T follicular helper cell (primary cell): ENCODE data around the gene ADO.

ENCODE experiments used
- DNase-seq: peaks from one replicate; pipeline ENCODE4 v3.0.0-alpha.2; 2020; ENCODE audit warnings: low read depth

Gene ADO

GRCh38 chr10:62817766-62818425, 13.4 kb downstream of the ADO start:
- peak; percentile 48 for DNase-seq

DNA sequence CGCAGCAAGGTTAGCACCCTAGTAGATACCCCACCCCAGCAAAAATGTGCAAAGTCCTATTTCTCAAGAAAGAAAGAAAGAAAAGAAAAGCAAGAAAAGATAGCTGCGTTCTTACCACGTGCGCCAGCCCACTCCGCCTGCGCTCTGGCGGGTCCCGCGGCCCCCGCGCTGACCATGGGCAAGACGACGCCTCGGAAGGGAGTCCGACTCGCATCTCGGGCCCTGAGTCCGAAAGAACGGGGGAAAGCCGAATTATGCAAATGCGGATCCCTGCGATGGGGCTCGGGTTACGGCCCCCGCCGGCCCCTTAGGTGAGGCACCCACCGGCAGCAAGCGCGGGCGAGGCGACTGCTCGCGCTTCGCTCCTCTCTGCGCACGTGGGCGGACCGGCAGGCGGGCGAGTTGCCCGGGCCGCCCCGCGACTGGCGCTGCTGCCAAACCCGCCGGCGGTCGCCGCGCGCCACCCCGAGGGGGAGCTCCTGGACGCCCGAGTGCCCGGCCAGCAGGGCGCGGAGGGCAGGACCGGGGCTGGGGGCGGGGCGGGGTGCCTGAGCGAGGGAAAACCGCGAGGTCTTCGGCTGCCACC, 14.0 kb downstream of the ADO start:
- DNase-seq = no peak

- DNase-seq = no peak
Observed at GRCh38 chr10:62819141-62819920, 14.8 kb downstream of the ADO start.

DNA sequence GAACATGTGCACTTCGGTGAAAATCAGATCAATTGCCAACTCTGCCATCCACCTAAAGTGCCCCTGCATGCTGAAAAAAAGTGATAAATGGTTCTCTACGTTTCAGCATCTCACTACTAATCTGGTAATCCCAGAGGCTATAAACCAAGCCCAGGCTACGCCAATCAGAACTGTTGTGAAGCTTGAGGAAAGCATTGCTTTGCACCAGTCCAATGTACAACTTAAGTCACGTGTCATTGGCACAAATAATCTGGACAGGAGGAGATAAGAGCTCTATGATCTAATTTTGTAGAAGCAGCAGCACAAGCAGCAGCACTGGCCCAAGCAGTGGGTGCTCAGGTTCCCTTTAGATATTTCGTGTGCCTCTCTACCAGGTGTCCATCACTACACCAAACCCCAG, 16.1 kb downstream of the ADO start:
- no peak for DNase-seq

- no peak for DNase-seq
Observed at GRCh38 chr10:62826273-62826672, 21.8 kb downstream of the ADO start.

DNA sequence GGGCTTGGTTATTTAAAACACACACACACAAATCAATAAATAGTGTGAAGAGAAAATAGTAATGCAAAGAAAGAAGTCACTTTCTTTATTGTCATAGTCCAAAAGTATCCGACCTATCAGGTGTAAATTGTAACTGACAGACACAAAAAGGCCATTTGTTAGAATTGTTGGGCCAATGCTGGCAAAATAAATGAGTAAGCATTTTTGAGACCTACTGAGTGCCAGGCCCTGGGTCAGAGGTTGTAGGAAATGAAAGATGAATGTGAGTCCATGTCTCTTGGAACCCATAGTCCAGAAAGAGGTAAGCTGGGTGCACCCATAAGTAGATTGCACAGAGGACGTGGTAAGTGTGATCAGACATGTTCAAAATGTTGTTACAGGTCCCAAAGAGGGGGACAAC, 25.1 kb downstream of the ADO start:
- no peak for DNase-seq

DNA sequence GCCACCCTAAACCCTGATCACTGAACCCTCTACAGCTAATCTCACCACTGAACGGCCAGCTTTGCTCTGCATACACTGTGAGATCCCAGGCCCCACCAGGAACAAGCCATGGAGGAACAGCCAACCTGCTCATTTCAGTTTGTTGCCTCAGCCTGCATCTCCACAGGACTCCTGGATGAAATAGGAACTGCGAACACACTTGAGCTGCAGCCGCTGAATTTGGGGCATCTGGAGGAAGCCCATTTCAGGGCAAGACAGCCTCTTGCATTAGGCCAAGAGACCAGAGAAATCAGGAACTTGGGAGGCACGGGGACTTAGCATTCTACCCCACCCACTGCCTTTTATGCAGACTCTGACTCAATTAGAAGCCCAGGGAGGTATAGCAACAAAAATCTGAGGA, 26.2 kb downstream of the ADO start:
- DNase-seq = no peak

- DNase-seq = no peak
Observed at GRCh38 chr10:62831346-62831745, 26.8 kb downstream of the ADO start.

DNA sequence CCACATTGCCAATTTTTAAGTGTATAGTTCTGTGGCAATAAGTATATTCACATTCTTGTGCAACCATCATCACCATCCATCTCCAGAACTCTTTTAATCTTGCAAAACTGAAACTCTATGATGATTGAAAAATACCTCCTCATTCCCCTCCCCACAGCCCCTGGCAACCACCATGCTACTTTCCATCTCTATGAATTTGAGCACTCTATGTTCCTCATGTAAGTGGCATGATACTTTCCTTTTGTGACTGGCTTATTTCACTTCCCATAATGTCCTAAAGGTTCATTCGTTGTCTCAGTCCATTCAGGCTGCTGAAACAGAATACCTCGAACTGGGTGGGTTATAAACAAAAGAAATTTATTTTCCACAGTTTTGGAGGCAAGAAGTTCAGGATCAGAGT, 35.1 kb downstream of the ADO start:
- no peak for DNase-seq

GRCh38 chr10:62842983-62843382, 38.5 kb downstream of the ADO start:
- no peak for DNase-seq

- no peak for DNase-seq
Observed at GRCh38 chr10:62843600-62843999, 39.1 kb downstream of the ADO start.

GRCh38 chr10:62844280-62845011, 39.9 kb downstream of the ADO start:
- DNase-seq = no peak

- no peak for DNase-seq
Observed at GRCh38 chr10:62847433-62847832, 42.9 kb downstream of the ADO start.

DNA sequence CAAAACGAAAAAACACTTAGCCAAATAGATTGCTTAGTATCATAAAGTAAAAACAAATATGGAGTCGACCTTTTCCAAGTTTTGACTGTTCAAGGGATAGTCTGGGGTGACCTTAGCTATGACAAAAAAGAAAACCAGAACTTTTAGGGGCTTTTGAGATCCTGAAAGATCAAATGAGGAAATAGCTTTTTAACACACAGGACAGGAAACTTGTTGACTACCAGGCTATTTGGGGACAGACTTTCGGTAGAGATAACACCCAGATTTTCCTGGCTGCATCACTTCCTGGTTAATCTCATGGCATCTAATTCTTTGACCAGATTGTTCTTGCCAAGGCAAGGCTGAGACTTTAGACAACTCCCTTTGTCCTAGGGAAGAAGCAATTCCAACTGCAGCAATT, 46.1 kb downstream of the ADO start:
- no peak for DNase-seq

GRCh38 chr10:62851442-62851841, 46.9 kb downstream of the ADO start:
- DNase-seq = no peak

DNA sequence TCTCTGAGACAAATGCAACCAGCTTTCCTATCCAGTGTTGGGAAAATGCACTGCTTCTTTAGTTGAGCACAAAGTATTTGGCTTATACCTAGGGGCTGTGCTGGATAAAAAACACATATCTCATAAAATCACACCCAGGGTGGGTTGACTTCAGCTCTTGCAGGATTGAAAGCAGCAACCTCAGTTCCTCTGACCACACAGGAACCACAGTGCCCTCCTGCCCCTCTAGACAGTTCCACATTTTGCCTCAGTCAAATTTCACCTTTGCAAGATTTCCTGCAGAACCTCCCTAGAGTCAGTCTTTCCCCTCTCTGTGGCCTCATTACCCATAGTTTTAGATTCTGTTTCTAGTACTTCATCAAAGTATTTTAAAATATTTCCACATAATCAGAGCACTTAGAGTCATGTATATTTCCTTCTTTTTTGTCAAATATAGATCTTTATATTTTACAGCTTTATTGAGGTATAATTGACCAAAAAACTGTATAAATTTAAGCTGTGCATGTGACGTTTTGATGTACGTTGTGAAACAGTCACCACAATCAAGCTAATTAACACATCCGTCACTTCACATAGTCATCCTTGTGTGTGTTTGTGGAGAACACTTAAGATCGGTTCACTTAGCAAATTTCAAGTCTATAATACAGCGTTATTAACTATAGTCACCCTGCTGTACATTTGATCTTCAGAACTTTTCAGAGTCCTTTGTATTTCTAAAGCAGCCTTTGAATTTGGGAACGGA, 48.6 kb downstream of the ADO start:
- DNase-seq = no peak

GRCh38 chr10:62853710-62854109, 49.2 kb downstream of the ADO start:
- no peak for DNase-seq

- no peak for DNase-seq
Observed at GRCh38 chr10:62856021-62856420, 51.5 kb downstream of the ADO start.
